ENCODE measurements around the gene WDR18. TPM values are rescaled to one million over a fixed set of nuclear protein-coding genes. Genes with fewer than 3 reads are reported as not detected.
"Not testable (repeated sequence)": the region's sequence is repeated elsewhere in the genome, so short reads cannot be mapped to it uniquely, and the experiment has no call there.

WDR18 gene
- total RNA-seq, 1 donor from 2014 or later, result 20.6 TPM

GRCh38 chr19:948842-949496 is 35.2 kb upstream of the WDR18 start:
- DNase-seq (ENCODE audit: low spot score), result no peak

GRCh38 chr19:950352-951066 is 33.6 kb upstream of the WDR18 start:
- DNase-seq (ENCODE audit: low spot score), result no peak

- no peak for DNase-seq (ENCODE audit: low spot score)
Measured at GRCh38 chr19:952049-952679, 32.0 kb upstream of the WDR18 start.

- DNase-seq (ENCODE audit: low spot score), result no peak
Measured at GRCh38 chr19:952680-953444, 31.3 kb upstream of the WDR18 start.

GRCh38 chr19:953445-954271 is 30.5 kb upstream of the WDR18 start:
- no peak for DNase-seq (ENCODE audit: low spot score)

- no peak for DNase-seq (ENCODE audit: low spot score)
Measured at GRCh38 chr19:954272-954671, 29.9 kb upstream of the WDR18 start.

- DNase-seq (ENCODE audit: low spot score), result no peak
Measured at GRCh38 chr19:954672-955494, 29.3 kb upstream of the WDR18 start.

GRCh38 chr19:955803-956765 is 28.1 kb upstream of the WDR18 start:
- no peak for DNase-seq (ENCODE audit: low spot score)

- no peak for DNase-seq (ENCODE audit: low spot score)
Measured at GRCh38 chr19:956766-957440, 27.2 kb upstream of the WDR18 start.

GRCh38 chr19:957578-957977 is 26.6 kb upstream of the WDR18 start:
- not testable (repeated sequence) for DNase-seq (ENCODE audit: low spot score)

GRCh38 chr19:958967-959855 is 24.9 kb upstream of the WDR18 start:
- DNase-seq (ENCODE audit: low spot score), result no peak

- DNase-seq (ENCODE audit: low spot score), result no peak
Measured at GRCh38 chr19:960020-960419, 24.1 kb upstream of the WDR18 start.

- DNase-seq (ENCODE audit: low spot score), result no peak
Measured at GRCh38 chr19:960601-960938, 23.6 kb upstream of the WDR18 start.

- no peak for DNase-seq (ENCODE audit: low spot score)
Measured at GRCh38 chr19:961866-962620, 22.1 kb upstream of the WDR18 start.

GRCh38 chr19:962683-963400 is 21.3 kb upstream of the WDR18 start:
- DNase-seq (ENCODE audit: low spot score), result no peak

- DNase-seq (ENCODE audit: low spot score), result no peak
Measured at GRCh38 chr19:963486-963951, 20.6 kb upstream of the WDR18 start.
